MM.1S (cell line): ENCODE data around the gene LPCAT1.

ENCODE experiments used
- DNase-seq: peaks from one replicate; pipeline ENCODE4 v3.0.0-alpha.2; 2015
- H2AFZ ChIP-seq: fragments of 300-600 bp; sonication (generic); 2 replicates; pipeline ENCODE4 v1.6.0; 2016; ENCODE audit warnings: antibody characterized with exemption, low read length
- H3F3A ChIP-seq: fragments of 300-600 bp; sonication (generic); 2 replicates; pipeline ENCODE4 v1.6.1; 2016; ENCODE audit warnings: mild to moderate bottlenecking, antibody characterized with exemption, low read length, moderate library complexity, mixed read lengths; ENCODE audit not compliant: insufficient read depth
- H3K27ac ChIP-seq: fragments of 300-600 bp; sonication (generic); 2 replicates; pipeline ENCODE4 v1.5.1; 2016; ENCODE audit warnings: mild to moderate bottlenecking, low read length
- H3K27me3 ChIP-seq: fragments of 300-600 bp; sonication (generic); replicated peaks from 2 replicates; pipeline ENCODE4 v1.6.0; 2016; ENCODE audit warnings: low read length; ENCODE audit not compliant: insufficient read depth
- H3K36me3 ChIP-seq: fragments of 300-600 bp; sonication (generic); replicated peaks from 2 replicates; pipeline ENCODE4 v1.6.1; 2016; ENCODE audit warnings: mild to moderate bottlenecking, low read length, mixed read lengths; ENCODE audit not compliant: insufficient read depth
- H3K4me1 ChIP-seq: fragments of 300-600 bp; sonication (generic); 2 replicates; pipeline ENCODE4 v1.6.1; 2016; ENCODE audit warnings: low read length, mixed read lengths
- H3K4me2 ChIP-seq: fragments of 300-600 bp; sonication (generic); 2 replicates; pipeline ENCODE4 v1.6.0; 2016; ENCODE audit warnings: low read depth, low read length
- H3K4me3 ChIP-seq: fragments of 300-600 bp; sonication (generic); 2 replicates; pipeline ENCODE4 v1.5.1; 2016; ENCODE audit warnings: low read length, mixed read lengths
- H3K79me2 ChIP-seq: fragments of 300-600 bp; sonication (generic); 2 replicates; pipeline ENCODE4 v1.6.1; 2016; ENCODE audit warnings: mixed run types, low read length, mixed read lengths
- H3K9ac ChIP-seq: fragments of 300-600 bp; sonication (generic); 2 replicates; pipeline ENCODE4 v1.6.1; 2016; ENCODE audit warnings: low read length, mixed read lengths
- H3K9me2 ChIP-seq: fragments of 300-600 bp; sonication (generic); replicated peaks from 2 replicates; pipeline ENCODE4 v1.6.1; 2016; ENCODE audit warnings: mild to moderate bottlenecking, low read length, mixed read lengths; ENCODE audit not compliant: insufficient read depth
- H3K9me3 ChIP-seq: fragments of 300-600 bp; sonication (generic); replicated peaks from 2 replicates; pipeline ENCODE4 v1.6.1; 2016; ENCODE audit warnings: mild to moderate bottlenecking, low read length, mixed read lengths; ENCODE audit not compliant: insufficient read depth
- H4K20me1 ChIP-seq: fragments of 300-600 bp; sonication (generic); 2 replicates; pipeline ENCODE4 v1.6.1; 2016; ENCODE audit warnings: mild to moderate bottlenecking, low read length, moderate library complexity, mixed read lengths; ENCODE audit not compliant: insufficient read depth
- EZH2 ChIP-seq: fragments of 300-600 bp; sonication (generic); optimal IDR thresholded peaks from 2 replicates; pipeline ENCODE3; 2017; ENCODE audit warnings: low read depth, mild to moderate bottlenecking, antibody characterized with exemption, low read length, mixed read lengths
- EZH2phosphoT487 ChIP-seq: fragments of 300-600 bp; sonication (generic); IDR thresholded peaks from 2 replicates; pipeline ENCODE4 v1.6.1; 2018; ENCODE audit warnings: antibody characterized with exemption, low read length
- TF ChIP-seq, protein P1 (sequence below): fragments of 300-600 bp; sonication (generic); IDR thresholded peaks from 2 replicates; pipeline ENCODE4 v1.5.1; 2016; ENCODE audit warnings: antibody characterized with exemption, low read length, mixed read lengths

Gene LPCAT1

DNA sequence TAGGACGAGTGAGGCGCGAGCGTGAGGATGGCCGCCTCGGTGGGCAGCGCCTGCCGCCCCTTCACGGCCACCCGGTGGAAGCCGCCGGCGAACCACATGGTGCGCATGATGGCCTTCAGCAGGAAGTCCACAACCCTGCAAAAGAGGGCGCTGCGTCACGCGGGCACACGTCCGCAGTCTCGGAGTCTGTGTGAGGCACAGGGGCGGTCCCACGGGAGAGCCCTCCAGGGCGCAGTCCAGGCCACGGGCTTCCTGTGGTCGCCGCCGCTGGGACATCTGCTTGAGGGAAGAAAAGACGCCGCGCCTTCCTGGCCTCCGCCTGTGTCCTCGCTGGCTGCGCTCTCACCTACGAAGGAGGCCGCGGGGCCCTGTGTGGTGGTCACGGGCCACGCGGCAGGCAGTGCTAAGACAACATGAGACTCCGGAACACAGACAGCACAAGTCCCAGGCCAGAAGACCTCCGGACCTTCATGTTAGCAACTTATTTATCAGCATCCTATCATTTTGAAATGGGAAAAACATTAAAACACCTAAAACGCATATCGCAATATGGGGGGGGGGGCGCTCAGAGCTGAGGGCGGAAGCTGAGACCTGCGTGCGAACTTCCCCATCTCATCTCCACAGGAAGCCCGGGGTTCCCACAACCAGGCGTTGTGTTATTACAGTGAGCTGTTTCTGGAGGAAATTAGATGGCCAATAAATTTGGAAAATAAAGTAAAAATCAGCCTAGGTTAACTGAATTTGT, 28.8 kb downstream of the LPCAT1 start:
- no peak overlapping the region for H2AFZ ChIP-seq

DNA sequence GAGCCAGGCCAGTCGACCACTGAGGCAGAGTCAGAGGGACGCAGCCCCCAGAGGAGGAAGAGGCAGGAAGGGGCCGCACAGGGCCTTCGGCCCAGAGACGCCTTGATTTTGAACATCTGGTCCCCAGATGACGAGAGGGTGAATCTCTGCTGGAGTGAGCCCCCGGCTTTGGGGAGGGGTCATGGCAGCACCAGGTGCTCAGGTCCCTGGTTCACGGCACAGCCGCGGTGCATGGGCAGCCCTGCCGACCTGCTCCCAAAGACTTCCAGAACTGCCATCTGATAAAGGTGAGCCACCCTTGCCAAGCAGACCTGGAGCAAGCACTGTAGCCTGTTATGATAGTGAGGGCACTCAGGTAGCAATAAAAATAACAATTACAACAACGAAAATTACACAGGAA, 29.8 kb downstream of the LPCAT1 start:
- Histone ChIP-seq H3K4me3 (no peak overlapping the region), H3K79me2 (peaks cover 76% of the 10 kb centered on the region), H3K9me2 (no peaks in the 10 kb centered on the region), H4K20me1 (no peaks in the 10 kb centered on the region), H3K4me2 (no peak overlapping the region), H3K9me3 (no peaks in the 10 kb centered on the region), H3K4me1 (peaks cover 58% of the 10 kb centered on the region), H3K36me3 (peaks cover 9% of the 10 kb centered on the region; the same call in 1 of the 2 replicates), H3K9ac (no peak overlapping the region), H3K27ac (no peak overlapping the region), H3K27me3 (no peaks in the 10 kb centered on the region), H2AFZ (no peak overlapping the region), H3F3A (peaks cover 50% of the 10 kb centered on the region)
- no peak for TF ChIP-seq EZH2phosphoT487
- TF ChIP-seq EZH2 = no peak
- TF ChIP-seq, protein P1, sequence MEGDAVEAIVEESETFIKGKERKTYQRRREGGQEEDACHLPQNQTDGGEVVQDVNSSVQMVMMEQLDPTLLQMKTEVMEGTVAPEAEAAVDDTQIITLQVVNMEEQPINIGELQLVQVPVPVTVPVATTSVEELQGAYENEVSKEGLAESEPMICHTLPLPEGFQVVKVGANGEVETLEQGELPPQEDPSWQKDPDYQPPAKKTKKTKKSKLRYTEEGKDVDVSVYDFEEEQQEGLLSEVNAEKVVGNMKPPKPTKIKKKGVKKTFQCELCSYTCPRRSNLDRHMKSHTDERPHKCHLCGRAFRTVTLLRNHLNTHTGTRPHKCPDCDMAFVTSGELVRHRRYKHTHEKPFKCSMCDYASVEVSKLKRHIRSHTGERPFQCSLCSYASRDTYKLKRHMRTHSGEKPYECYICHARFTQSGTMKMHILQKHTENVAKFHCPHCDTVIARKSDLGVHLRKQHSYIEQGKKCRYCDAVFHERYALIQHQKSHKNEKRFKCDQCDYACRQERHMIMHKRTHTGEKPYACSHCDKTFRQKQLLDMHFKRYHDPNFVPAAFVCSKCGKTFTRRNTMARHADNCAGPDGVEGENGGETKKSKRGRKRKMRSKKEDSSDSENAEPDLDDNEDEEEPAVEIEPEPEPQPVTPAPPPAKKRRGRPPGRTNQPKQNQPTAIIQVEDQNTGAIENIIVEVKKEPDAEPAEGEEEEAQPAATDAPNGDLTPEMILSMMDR = no peak
- no peak for DNase-seq

More for the DNA sequence above, 28.8 kb downstream of the LPCAT1 start:
- no peak for DNase-seq
- Histone ChIP-seq H3K9me2 (no peaks in the 10 kb centered on the region), H3K36me3 (peaks cover 9% of the 10 kb centered on the region; the same call in 1 of the 2 replicates), H3K4me2 (no peak overlapping the region), H3K9ac (no peak overlapping the region), H4K20me1 (no peaks in the 10 kb centered on the region), H3K79me2 (peaks cover 86% of the 10 kb centered on the region), H3K27ac (no peak overlapping the region), H3K4me1 (peaks cover 58% of the 10 kb centered on the region), H3K9me3 (no peaks in the 10 kb centered on the region), H3K4me3 (no peak overlapping the region), H3K27me3 (no peaks in the 10 kb centered on the region), H3F3A (peaks cover 50% of the 10 kb centered on the region)
- TF ChIP-seq, protein P1 = no peak
- TF ChIP-seq EZH2phosphoT487 (no peak), EZH2 (no peak)

DNA sequence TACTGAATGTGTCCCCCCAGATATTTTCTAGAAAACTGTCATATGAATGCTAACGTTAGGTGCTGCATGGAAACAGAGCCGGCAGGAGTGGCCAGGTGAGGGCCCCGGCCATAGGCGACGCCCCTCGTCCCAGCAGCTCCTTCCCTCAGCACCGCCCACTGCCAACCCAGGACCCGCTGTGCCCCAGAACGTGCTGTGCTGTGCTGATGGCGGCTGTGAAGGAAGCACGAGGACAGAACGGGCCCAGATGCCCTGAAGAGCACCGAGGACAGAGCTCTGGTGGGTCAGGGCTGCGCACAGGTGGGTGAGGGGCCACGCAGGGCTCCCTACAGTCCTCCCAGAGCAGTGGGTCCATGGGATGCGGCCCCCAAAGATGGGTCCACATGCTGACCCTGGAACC, 30.3 kb downstream of the LPCAT1 start:
- Histone ChIP-seq H3K9me3 (no peaks in the 10 kb centered on the region), H3K9ac (no peak overlapping the region), H3K4me1 (peaks cover 58% of the 10 kb centered on the region), H3K27ac (no peak overlapping the region), H2AFZ (no peak overlapping the region), H3K9me2 (no peaks in the 10 kb centered on the region), H3K36me3 (peaks cover 9% of the 10 kb centered on the region; the same call in 1 of the 2 replicates), H3K27me3 (no peaks in the 10 kb centered on the region), H3F3A (peaks cover 47% of the 10 kb centered on the region), H3K4me2 (no peak overlapping the region), H4K20me1 (no peaks in the 10 kb centered on the region), H3K79me2 (peaks cover 75% of the 10 kb centered on the region), H3K4me3 (no peak overlapping the region)
- no peak for DNase-seq
- TF ChIP-seq EZH2 (no peak), EZH2phosphoT487 (no peak)
- TF ChIP-seq, protein P1 = no peak
